ENCODE measurements around the gene UNC13C.

UNC13C gene

DNA sequence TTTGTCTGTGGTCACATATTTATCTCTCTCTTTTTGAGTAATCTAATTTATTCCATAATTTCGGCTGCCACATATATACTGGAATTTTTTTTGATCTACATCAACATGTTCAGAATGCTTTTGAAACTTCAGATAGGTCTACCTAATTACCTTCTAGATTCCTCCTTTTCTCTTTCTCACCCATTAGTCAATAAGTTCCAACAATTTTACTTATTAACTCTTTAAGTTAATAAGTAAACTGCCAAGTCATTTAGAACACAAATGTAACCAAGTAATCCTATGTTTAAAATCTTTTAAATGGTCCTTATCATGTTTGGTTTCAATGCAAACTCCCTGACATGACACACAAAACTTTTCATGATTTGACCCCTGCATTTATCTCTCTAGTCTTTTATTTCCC, 410.5 kb downstream of the UNC13C start:
- no peaks in the 10 kb centered on the region for H3K9me3 ChIP-seq (ENCODE audit: control insufficient read depth, insufficient read depth, low read depth, low read length)
- H3K4me1 ChIP-seq (ENCODE audit: control insufficient read depth, insufficient read depth, low read length), result no peaks in the 10 kb centered on the region
- ChIA-PET CTCF (interaction anchor here (0.7 kb wide), 2 partner anchors 24 to 115 kb away, joined by 4 to 6 read pairs; no protein-coding TSS in a partner anchor), POLR2A (no interaction called here)
- no peak overlapping the region for H3K4me3 ChIP-seq (ENCODE audit: low read depth, low read length)
- H3K36me3 ChIP-seq (ENCODE audit: control insufficient read depth in 2 of 2, insufficient read depth in 1 of 2, low read length in 2 of 2), result no peaks in the 10 kb centered on the region
- no peak overlapping the region for H3K27ac ChIP-seq (ENCODE audit: extremely low read depth, low read depth, low read length)
- TF ChIP-seq, protein P1, sequence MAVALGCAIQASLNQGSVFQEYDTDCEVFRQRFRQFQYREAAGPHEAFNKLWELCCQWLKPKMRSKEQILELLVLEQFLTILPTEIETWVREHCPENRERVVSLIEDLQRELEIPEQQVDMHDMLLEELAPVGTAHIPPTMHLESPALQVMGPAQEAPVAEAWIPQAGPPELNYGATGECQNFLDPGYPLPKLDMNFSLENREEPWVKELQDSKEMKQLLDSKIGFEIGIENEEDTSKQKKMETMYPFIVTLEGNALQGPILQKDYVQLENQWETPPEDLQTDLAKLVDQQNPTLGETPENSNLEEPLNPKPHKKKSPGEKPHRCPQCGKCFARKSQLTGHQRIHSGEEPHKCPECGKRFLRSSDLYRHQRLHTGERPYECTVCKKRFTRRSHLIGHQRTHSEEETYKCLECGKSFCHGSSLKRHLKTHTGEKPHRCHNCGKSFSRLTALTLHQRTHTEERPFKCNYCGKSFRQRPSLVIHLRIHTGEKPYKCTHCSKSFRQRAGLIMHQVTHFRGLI (tag by site-specific recombination; IDR thresholded peaks at IDR 0.05), result no peak
- TF ChIP-seq ZSCAN23 (tag by site-specific recombination; IDR thresholded peaks at IDR 0.05), result no peak
- no peak for TF ChIP-seq ZNF544 (tag by site-specific recombination; IDR thresholded peaks at IDR 0.05)
- TF ChIP-seq, protein P2, sequence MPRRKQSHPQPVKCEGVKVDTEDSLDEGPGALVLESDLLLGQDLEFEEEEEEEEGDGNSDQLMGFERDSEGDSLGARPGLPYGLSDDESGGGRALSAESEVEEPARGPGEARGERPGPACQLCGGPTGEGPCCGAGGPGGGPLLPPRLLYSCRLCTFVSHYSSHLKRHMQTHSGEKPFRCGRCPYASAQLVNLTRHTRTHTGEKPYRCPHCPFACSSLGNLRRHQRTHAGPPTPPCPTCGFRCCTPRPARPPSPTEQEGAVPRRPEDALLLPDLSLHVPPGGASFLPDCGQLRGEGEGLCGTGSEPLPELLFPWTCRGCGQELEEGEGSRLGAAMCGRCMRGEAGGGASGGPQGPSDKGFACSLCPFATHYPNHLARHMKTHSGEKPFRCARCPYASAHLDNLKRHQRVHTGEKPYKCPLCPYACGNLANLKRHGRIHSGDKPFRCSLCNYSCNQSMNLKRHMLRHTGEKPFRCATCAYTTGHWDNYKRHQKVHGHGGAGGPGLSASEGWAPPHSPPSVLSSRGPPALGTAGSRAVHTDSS (tag by site-specific recombination; IDR thresholded peaks at IDR 0.05), result no peak
- TF ChIP-seq ZNF555 (tag by site-specific recombination; conservative IDR thresholded peaks at IDR 0.05), result no peak
- TF ChIP-seq, protein P3, sequence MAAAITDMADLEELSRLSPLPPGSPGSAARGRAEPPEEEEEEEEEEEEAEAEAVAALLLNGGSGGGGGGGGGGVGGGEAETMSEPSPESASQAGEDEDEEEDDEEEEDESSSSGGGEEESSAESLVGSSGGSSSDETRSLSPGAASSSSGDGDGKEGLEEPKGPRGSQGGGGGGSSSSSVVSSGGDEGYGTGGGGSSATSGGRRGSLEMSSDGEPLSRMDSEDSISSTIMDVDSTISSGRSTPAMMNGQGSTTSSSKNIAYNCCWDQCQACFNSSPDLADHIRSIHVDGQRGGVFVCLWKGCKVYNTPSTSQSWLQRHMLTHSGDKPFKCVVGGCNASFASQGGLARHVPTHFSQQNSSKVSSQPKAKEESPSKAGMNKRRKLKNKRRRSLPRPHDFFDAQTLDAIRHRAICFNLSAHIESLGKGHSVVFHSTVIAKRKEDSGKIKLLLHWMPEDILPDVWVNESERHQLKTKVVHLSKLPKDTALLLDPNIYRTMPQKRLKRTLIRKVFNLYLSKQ (tag by site-specific recombination; IDR thresholded peaks at IDR 0.05; ENCODE audit: borderline replicate concordance), result no peak
- no peak for TF ChIP-seq ZNF473 (tag by site-specific recombination; IDR thresholded peaks at IDR 0.05)
- TF ChIP-seq ZNF155 (tag by site-specific recombination; IDR thresholded peaks at IDR 0.05), result no peak
- no peak for TF ChIP-seq ZNF138 (tag by site-specific recombination; IDR thresholded peaks at IDR 0.05; ENCODE audit: borderline replicate concordance)
- no peak for TF ChIP-seq ZBTB1 (tag by site-specific recombination; IDR thresholded peaks at IDR 0.05)
- TF ChIP-seq SP3 (tag by site-specific recombination; IDR thresholded peaks at IDR 0.05), result no peak
- TF ChIP-seq ZNF239 (tag by site-specific recombination; IDR thresholded peaks at IDR 0.05), result no peak
- TF ChIP-seq SCRT1 (tag by site-specific recombination; IDR thresholded peaks at IDR 0.05; ENCODE audit: borderline replicate concordance), result no peak
- TF ChIP-seq, protein P4, sequence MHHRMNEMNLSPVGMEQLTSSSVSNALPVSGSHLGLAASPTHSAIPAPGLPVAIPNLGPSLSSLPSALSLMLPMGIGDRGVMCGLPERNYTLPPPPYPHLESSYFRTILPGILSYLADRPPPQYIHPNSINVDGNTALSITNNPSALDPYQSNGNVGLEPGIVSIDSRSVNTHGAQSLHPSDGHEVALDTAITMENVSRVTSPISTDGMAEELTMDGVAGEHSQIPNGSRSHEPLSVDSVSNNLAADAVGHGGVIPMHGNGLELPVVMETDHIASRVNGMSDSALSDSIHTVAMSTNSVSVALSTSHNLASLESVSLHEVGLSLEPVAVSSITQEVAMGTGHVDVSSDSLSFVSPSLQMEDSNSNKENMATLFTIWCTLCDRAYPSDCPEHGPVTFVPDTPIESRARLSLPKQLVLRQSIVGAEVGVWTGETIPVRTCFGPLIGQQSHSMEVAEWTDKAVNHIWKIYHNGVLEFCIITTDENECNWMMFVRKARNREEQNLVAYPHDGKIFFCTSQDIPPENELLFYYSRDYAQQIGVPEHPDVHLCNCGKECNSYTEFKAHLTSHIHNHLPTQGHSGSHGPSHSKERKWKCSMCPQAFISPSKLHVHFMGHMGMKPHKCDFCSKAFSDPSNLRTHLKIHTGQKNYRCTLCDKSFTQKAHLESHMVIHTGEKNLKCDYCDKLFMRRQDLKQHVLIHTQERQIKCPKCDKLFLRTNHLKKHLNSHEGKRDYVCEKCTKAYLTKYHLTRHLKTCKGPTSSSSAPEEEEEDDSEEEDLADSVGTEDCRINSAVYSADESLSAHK (tag by site-specific recombination; IDR thresholded peaks at IDR 0.05), result no peak
- TF ChIP-seq ZNF221 (tag by site-specific recombination; IDR thresholded peaks at IDR 0.05; ENCODE audit: borderline replicate concordance), result no peak
- TF ChIP-seq WT1 (tag by site-specific recombination; IDR thresholded peaks at IDR 0.05), result no peak

DNA sequence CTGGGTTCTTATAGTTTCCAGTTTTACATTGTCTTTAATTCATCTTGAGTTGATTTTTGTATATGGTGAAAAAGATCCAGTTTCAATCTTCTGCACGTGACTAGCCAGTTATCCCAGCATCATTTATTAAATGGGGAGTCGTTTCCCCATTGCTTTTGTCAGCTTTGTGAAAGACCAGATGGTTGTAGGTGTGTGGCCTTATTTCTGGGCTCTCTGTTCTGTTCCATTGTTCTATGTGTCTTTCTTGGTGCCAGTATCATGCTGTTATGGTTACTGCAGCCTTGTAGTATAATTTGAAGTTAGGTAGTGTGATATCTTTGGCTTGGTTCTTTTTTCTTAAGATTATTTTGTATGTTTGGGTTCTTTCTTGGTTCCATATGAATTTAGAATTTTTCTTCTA, 432.2 kb downstream of the UNC13C start:
- Histone ChIP-seq H3K4me1 (ENCODE audit: control insufficient read depth, insufficient read depth, low read length) (no peaks in the 10 kb centered on the region), H3K9me3 (ENCODE audit: control insufficient read depth, insufficient read depth, low read depth, low read length) (no peaks in the 10 kb centered on the region), H3K36me3 (ENCODE audit: control insufficient read depth in 2 of 2, insufficient read depth in 1 of 2, low read length in 2 of 2) (no peaks in the 10 kb centered on the region), H3K4me3 (ENCODE audit: low read depth, low read length) (no peak overlapping the region), H3K27ac (ENCODE audit: extremely low read depth, low read depth, low read length) (no peak overlapping the region)
- CTCF ChIA-PET, result interaction anchor here (0.6 kb wide), 1 partner anchor 331 kb away, joined by 4 read pairs; no protein-coding TSS in a partner anchor
- POLR2A ChIA-PET, result no interaction called here
- TF ChIP-seq ZNF121 (tag by site-specific recombination; IDR thresholded peaks at IDR 0.05) (no peak), ZNF350 (tag by site-specific recombination; IDR thresholded peaks at IDR 0.05) (no peak), ZBTB7A (tag by site-specific recombination; IDR thresholded peaks at IDR 0.05; ENCODE audit: low read depth) (no peak), KLF8 (tag by site-specific recombination; IDR thresholded peaks at IDR 0.05) (no peak), ZEB2 (tag by site-specific recombination; IDR thresholded peaks at IDR 0.05) (no peak), ZNF341 (tag by site-specific recombination; IDR thresholded peaks at IDR 0.05; ENCODE audit: low read depth) (no peak), ZNF146 (tag by site-specific recombination; IDR thresholded peaks at IDR 0.05) (no peak), HOXC10 (CRISPR knock-in tag; IDR thresholded peaks at IDR 0.05) (no peak), ZNF530 (tag by site-specific recombination; IDR thresholded peaks at IDR 0.05; ENCODE audit: low read depth) (no peak)
- TF ChIP-seq, protein P5, sequence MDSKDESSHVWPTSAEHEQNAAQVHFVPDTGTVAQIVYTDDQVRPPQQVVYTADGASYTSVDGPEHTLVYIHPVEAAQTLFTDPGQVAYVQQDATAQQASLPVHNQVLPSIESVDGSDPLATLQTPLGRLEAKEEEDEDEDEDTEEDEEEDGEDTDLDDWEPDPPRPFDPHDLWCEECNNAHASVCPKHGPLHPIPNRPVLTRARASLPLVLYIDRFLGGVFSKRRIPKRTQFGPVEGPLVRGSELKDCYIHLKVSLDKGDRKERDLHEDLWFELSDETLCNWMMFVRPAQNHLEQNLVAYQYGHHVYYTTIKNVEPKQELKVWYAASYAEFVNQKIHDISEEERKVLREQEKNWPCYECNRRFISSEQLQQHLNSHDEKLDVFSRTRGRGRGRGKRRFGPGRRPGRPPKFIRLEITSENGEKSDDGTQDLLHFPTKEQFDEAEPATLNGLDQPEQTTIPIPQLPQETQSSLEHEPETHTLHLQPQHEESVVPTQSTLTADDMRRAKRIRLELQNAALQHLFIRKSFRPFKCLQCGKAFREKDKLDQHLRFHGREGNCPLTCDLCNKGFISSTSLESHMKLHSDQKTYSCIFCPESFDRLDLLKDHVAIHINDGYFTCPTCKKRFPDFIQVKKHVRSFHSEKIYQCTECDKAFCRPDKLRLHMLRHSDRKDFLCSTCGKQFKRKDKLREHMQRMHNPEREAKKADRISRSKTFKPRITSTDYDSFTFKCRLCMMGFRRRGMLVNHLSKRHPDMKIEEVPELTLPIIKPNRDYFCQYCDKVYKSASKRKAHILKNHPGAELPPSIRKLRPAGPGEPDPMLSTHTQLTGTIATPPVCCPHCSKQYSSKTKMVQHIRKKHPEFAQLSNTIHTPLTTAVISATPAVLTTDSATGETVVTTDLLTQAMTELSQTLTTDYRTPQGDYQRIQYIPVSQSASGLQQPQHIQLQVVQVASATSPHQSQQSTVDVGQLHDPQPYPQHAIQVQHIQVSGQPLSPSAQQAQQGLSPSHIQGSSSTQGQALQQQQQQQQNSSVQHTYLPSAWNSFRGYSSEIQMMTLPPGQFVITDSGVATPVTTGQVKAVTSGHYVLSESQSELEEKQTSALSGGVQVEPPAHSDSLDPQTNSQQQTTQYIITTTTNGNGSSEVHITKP (tag by site-specific recombination; IDR thresholded peaks at IDR 0.05), result no peak

Data from HEK293 (cell line).